Stimulated activated CD4-positive, alpha-beta T cell treated with anti-CD3 and anti-CD28 coated beads, Interleukin-2, amount 100 ng/mL, for 24 hours (primary cell): ENCODE results near the gene KIAA1755.
"Not testable (repeated sequence)": the region's sequence is repeated elsewhere in the genome, so short reads cannot be mapped to it uniquely, and the experiment has no call there.

Source experiments
- DNase-seq, 2 donors: peaks; one replicate each; pipeline ENCODE4 v3.0.0-alpha.2; 2020

KIAA1755 gene

GRCh38 chr20:38286586-38287531, 26.3 kb upstream of the KIAA1755 start:
- DNase-seq = no peak

- no peak for DNase-seq
Observed at GRCh38 chr20:38284893-38285444, 24.4 kb upstream of the KIAA1755 start.

- not testable (repeated sequence) for DNase-seq
Observed at GRCh38 chr20:38284066-38284650, 23.6 kb upstream of the KIAA1755 start.

- no peak for DNase-seq
Observed at GRCh38 chr20:38283236-38283635, 22.7 kb upstream of the KIAA1755 start.

- DNase-seq = not testable (repeated sequence)
Observed at GRCh38 chr20:38281176-38281915, 20.8 kb upstream of the KIAA1755 start.

GRCh38 chr20:38278763-38279162, 18.2 kb upstream of the KIAA1755 start:
- DNase-seq = no peak

GRCh38 chr20:38278131-38278530, 17.6 kb upstream of the KIAA1755 start:
- DNase-seq = no peak

- no peak for DNase-seq
Observed at GRCh38 chr20:38277691-38278090, 17.2 kb upstream of the KIAA1755 start.

GRCh38 chr20:38277285-38277684, 16.8 kb upstream of the KIAA1755 start:
- no peak for DNase-seq

GRCh38 chr20:38275815-38276550, 15.4 kb upstream of the KIAA1755 start:
- DNase-seq = no peak

- DNase-seq = no peak
Observed at GRCh38 chr20:38272961-38273360, 12.4 kb upstream of the KIAA1755 start.

- DNase-seq = no peak
Observed at GRCh38 chr20:38272398-38272797, 11.9 kb upstream of the KIAA1755 start.

GRCh38 chr20:38271608-38272120, 11.1 kb upstream of the KIAA1755 start:
- DNase-seq = no peak

GRCh38 chr20:38270869-38271605, 10.5 kb upstream of the KIAA1755 start:
- DNase-seq = no peak

- no peak for DNase-seq
Observed at GRCh38 chr20:38269715-38270114, 9.2 kb upstream of the KIAA1755 start.

- DNase-seq = no peak
Observed at GRCh38 chr20:38269040-38269439, 8.5 kb upstream of the KIAA1755 start.

- no peak for DNase-seq
Observed at GRCh38 chr20:38267901-38268514, 7.5 kb upstream of the KIAA1755 start.

GRCh38 chr20:38267296-38267695, 6.8 kb upstream of the KIAA1755 start:
- DNase-seq = no peak

GRCh38 chr20:38266426-38266825, 5.9 kb upstream of the KIAA1755 start:
- no peak for DNase-seq

- DNase-seq = no peak
Observed at GRCh38 chr20:38262931-38263330, 2.4 kb upstream of the KIAA1755 start.

- no peak for DNase-seq
Observed at GRCh38 chr20:38261054-38261390, 487 bp upstream of the KIAA1755 start.
